Neuron (in vitro differentiated cells): Measurements from ENCODE around the gene NR1D1.

Source experiments
- H2AFZ ChIP-seq: one replicate; pipeline ENCODE4 v1.6.1; 2013; ENCODE audit warnings: low read depth, mild to moderate bottlenecking, inconsistent platforms, low read length, moderate library complexity
- H3K27me3 ChIP-seq: one replicate; pipeline ENCODE4 v1.6.1; 2013; ENCODE audit warnings: low read length; ENCODE audit not compliant: insufficient read depth
- H3K36me3 ChIP-seq: one replicate; pipeline ENCODE4 v1.6.1; 2013; ENCODE audit warnings: low read length; ENCODE audit not compliant: insufficient read depth
- H3K4me1 ChIP-seq: one replicate; pipeline ENCODE4 v1.6.1; 2013; ENCODE audit warnings: low read length; ENCODE audit not compliant: insufficient read depth
- H3K4me3 ChIP-seq: 2 replicates; pipeline ENCODE4 v1.5.1; 2013; ENCODE audit warnings: mild to moderate bottlenecking, low read length, moderate library complexity
- H3K9me3 ChIP-seq: one replicate; pipeline ENCODE4 v1.6.1; 2013; ENCODE audit warnings: low read length

The NR1D1 gene

GRCh38 chr17:40122136-40122998 is 22.0 kb upstream of the NR1D1 start:
- Histone ChIP-seq H3K4me1 (peaks cover 21% of the 10 kb centered on the region), H2AFZ (no peak overlapping the region), H3K27me3 (no peaks in the 10 kb centered on the region), H3K36me3 (peaks cover 19% of the 10 kb centered on the region), H3K4me3 (peak overlapping the region; percentile 81), H3K9me3 (no peaks in the 10 kb centered on the region)

GRCh38 chr17:40121181-40122135 is 21.1 kb upstream of the NR1D1 start, which contains the start of gene MSL1:
MSL1 (plus strand) TSS chr17:40121971; CDS start chr17:40122613, 642 bp downstream.
- peak within 1 kb of the TSS; percentile 81 for H3K4me3 ChIP-seq
- peaks cover 21% of the 10 kb centered on the region for H3K4me1 ChIP-seq
- no peaks in the 10 kb centered on the region for H3K27me3 ChIP-seq
- no peak within 1 kb of the TSS for H2AFZ ChIP-seq
- no peaks in the 10 kb centered on the region for H3K9me3 ChIP-seq
- peaks cover 11% of the 10 kb centered on the region for H3K36me3 ChIP-seq

- no peaks in the 10 kb centered on the region for H3K36me3 ChIP-seq
- H3K4me1 ChIP-seq: peaks cover 40% of the 10 kb centered on the region
- no peaks in the 10 kb centered on the region for H3K27me3 ChIP-seq
- H3K9me3 ChIP-seq: no peaks in the 10 kb centered on the region
- no peak overlapping the region for H2AFZ ChIP-seq
- no peak overlapping the region for H3K4me3 ChIP-seq
Measured at GRCh38 chr17:40115101-40115436, 14.7 kb upstream of the NR1D1 start.

GRCh38 chr17:40113907-40114245 is 13.5 kb upstream of the NR1D1 start:
- Histone ChIP-seq H3K9me3 (no peaks in the 10 kb centered on the region), H3K36me3 (no peaks in the 10 kb centered on the region), H3K4me3 (peak overlapping the region; percentile 48), H2AFZ (peak overlapping the region; percentile 17), H3K4me1 (peaks cover 44% of the 10 kb centered on the region), H3K27me3 (no peaks in the 10 kb centered on the region)

GRCh38 chr17:40113110-40113906 is 12.9 kb upstream of the NR1D1 start:
- Histone ChIP-seq H3K27me3 (no peaks in the 10 kb centered on the region), H3K36me3 (no peaks in the 10 kb centered on the region), H2AFZ (peak overlapping the region; percentile 17), H3K4me1 (peaks cover 45% of the 10 kb centered on the region), H3K9me3 (no peaks in the 10 kb centered on the region), H3K4me3 (peak overlapping the region; percentile 48)

GRCh38 chr17:40112718-40113109 is 12.3 kb upstream of the NR1D1 start:
- H3K4me3 ChIP-seq: no peak overlapping the region
- H3K4me1 ChIP-seq: peaks cover 51% of the 10 kb centered on the region
- no peak overlapping the region for H2AFZ ChIP-seq
- H3K36me3 ChIP-seq: no peaks in the 10 kb centered on the region
- no peaks in the 10 kb centered on the region for H3K9me3 ChIP-seq
- H3K27me3 ChIP-seq: no peaks in the 10 kb centered on the region

- Histone ChIP-seq H3K27me3 (no peaks in the 10 kb centered on the region), H3K9me3 (no peaks in the 10 kb centered on the region), H3K4me3 (no peak overlapping the region), H2AFZ (no peak overlapping the region), H3K4me1 (peaks cover 55% of the 10 kb centered on the region), H3K36me3 (no peaks in the 10 kb centered on the region)
Measured at GRCh38 chr17:40112191-40112711, 11.9 kb upstream of the NR1D1 start.

- Histone ChIP-seq H2AFZ (no peak overlapping the region), H3K4me1 (peaks cover 63% of the 10 kb centered on the region), H3K36me3 (no peaks in the 10 kb centered on the region), H3K9me3 (no peaks in the 10 kb centered on the region), H3K27me3 (no peaks in the 10 kb centered on the region), H3K4me3 (no peak overlapping the region)
Measured at GRCh38 chr17:40111221-40112128, 11.1 kb upstream of the NR1D1 start.

GRCh38 chr17:40110026-40110845 is 9.8 kb upstream of the NR1D1 start:
- Histone ChIP-seq H2AFZ (no peak overlapping the region), H3K27me3 (no peaks in the 10 kb centered on the region), H3K36me3 (no peaks in the 10 kb centered on the region), H3K4me1 (peaks cover 65% of the 10 kb centered on the region), H3K4me3 (no peak overlapping the region), H3K9me3 (no peaks in the 10 kb centered on the region)

GRCh38 chr17:40108970-40109824 is 8.8 kb upstream of the NR1D1 start:
- no peak overlapping the region for H2AFZ ChIP-seq
- no peaks in the 10 kb centered on the region for H3K36me3 ChIP-seq
- H3K4me1 ChIP-seq: peaks cover 62% of the 10 kb centered on the region
- no peaks in the 10 kb centered on the region for H3K27me3 ChIP-seq
- H3K4me3 ChIP-seq: no peak overlapping the region
- no peaks in the 10 kb centered on the region for H3K9me3 ChIP-seq
